ENCODE data around the gene SSBP3.

DNA sequence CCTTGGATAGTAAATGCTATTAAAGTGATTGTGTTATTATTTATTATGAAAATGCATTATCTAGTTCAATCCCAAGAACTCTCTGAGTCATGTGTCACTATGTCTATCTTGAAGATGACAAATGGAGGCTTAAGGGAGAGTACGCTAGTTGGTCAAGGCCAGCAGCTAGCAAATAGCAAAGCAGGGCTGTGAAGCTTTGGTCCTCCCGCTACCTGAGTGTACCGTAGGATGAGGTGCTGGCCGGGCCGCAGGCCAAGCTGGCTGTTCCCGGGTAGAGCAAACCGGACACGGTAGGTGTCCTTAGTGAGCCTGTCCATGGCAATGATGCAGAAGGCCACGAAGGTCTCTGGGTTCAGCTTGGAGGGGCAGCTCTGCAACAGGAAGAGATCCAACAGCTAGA lies 215.7 kb downstream of the SSBP3 start:
- TF ChIP-seq, protein P1, sequence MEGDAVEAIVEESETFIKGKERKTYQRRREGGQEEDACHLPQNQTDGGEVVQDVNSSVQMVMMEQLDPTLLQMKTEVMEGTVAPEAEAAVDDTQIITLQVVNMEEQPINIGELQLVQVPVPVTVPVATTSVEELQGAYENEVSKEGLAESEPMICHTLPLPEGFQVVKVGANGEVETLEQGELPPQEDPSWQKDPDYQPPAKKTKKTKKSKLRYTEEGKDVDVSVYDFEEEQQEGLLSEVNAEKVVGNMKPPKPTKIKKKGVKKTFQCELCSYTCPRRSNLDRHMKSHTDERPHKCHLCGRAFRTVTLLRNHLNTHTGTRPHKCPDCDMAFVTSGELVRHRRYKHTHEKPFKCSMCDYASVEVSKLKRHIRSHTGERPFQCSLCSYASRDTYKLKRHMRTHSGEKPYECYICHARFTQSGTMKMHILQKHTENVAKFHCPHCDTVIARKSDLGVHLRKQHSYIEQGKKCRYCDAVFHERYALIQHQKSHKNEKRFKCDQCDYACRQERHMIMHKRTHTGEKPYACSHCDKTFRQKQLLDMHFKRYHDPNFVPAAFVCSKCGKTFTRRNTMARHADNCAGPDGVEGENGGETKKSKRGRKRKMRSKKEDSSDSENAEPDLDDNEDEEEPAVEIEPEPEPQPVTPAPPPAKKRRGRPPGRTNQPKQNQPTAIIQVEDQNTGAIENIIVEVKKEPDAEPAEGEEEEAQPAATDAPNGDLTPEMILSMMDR (IDR thresholded peaks at IDR 0.05; ENCODE audit: borderline replicate concordance, extremely low read depth, low read length, poor library complexity, severe bottlenecking): no peak
- TF ChIP-seq EZH2 (IDR thresholded peaks at IDR 0.05; ENCODE audit: borderline replicate concordance, low read depth, low read length, severe bottlenecking): no peak

Data from DND-41 (cell line).